Caco-2 (cell line): ENCODE measurements around the gene PAM. TPM values are rescaled to one million over a fixed set of nuclear protein-coding genes. Genes with fewer than 3 reads are reported as not detected.
A peak's percentile ranks its signal among the peaks of the same experiment; 100 is the strongest.

Experiments used
- BruUV-seq: library from RNA; stranded (reverse); fragments of 400-500 nt; replicated peaks from 2 replicates; lab custom pipeline; 2021; lab: Mats Ljungman, UMichigan
- CTCF ChIA-PET: fragments of 300-600 bp; sonication (Branson Sonifier 250); formaldehyde crosslinking; loops from one replicate; lab custom pipeline; 2022; ENCODE audit warnings: antibody characterized with exemption; lab: Charles Lee
- POLR2A ChIA-PET: fragments of 300-600 bp; sonication (Branson Sonifier 250); formaldehyde crosslinking; loops from one replicate; lab custom pipeline; 2022; ENCODE audit warnings: antibody characterized with exemption; lab: Charles Lee
- DNase-seq, 2 experiments: peaks; one replicate each; pipeline versions ENCODE4 v3.0.0 to v3.0.0-alpha.2; 2020 to 2022
- H3K27me3 ChIP-seq: replicated peaks from 2 replicates; pipeline ENCODE4 v1.6.0; 2011; ENCODE audit warnings: low read length; ENCODE audit not compliant: control insufficient read depth, insufficient read depth
- H3K36me3 ChIP-seq: 2 replicates; pipeline ENCODE4 v1.5.1; 2011; ENCODE audit warnings: low read length; ENCODE audit not compliant: control insufficient read depth, insufficient read depth
- H3K4me1 ChIP-seq: fragments of 250-450 bp; sonication (Bioruptor Pico); 2 replicates; pipeline ENCODE4 v1.5.1; 2020; ENCODE audit warnings: mild to moderate bottlenecking
- H3K4me3 ChIP-seq: 2 replicates; pipeline ENCODE4 v1.5.1; 2011; ENCODE audit warnings: low read depth, mild to moderate bottlenecking, control low read depth, low read length
- H3K9me3 ChIP-seq: fragments of 250-450 bp; sonication (Bioruptor Pico); 2 replicates; pipeline ENCODE4 v1.5.1; 2020; ENCODE audit warnings: mild to moderate bottlenecking, moderate library complexity
- H3K27ac Mint-ChIP-seq: one replicate; pipeline ENCODE4 v1.8.0; 2022; ENCODE audit warnings: mixed read lengths; ENCODE audit not compliant: unreplicated experiment
- H3K27me3 Mint-ChIP-seq: one replicate; pipeline ENCODE4 v1.8.0; 2022; ENCODE audit warnings: mixed read lengths; ENCODE audit not compliant: insufficient read depth, unreplicated experiment
- H3K36me3 Mint-ChIP-seq: one replicate; pipeline ENCODE4 v1.8.0; 2022; ENCODE audit warnings: mild to moderate bottlenecking, mixed read lengths; ENCODE audit not compliant: insufficient read depth, unreplicated experiment
- H3K4me1 Mint-ChIP-seq: one replicate; pipeline ENCODE4 v1.8.0; 2022; ENCODE audit warnings: low read depth, mixed read lengths; ENCODE audit not compliant: unreplicated experiment
- H3K4me3 Mint-ChIP-seq: one replicate; pipeline ENCODE4 v1.8.0; 2022; ENCODE audit warnings: mild to moderate bottlenecking, moderate library complexity, mixed read lengths; ENCODE audit not compliant: unreplicated experiment
- H3K9me3 Mint-ChIP-seq: one replicate; pipeline ENCODE4 v1.8.0; 2022; ENCODE audit warnings: mixed read lengths; ENCODE audit not compliant: unreplicated experiment
- intact Hi-C: fragments of 100-400 bp; cut with micrococcal nuclease; formaldehyde crosslinking; loops from one replicate; pipeline ENCODE4 v1.10.0; 2022; ENCODE audit not compliant: unreplicated experiment
- total RNA-seq: library from RNA; stranded (reverse); gene quantifications from 2 replicates; pipeline ENCODE4 v1.2.3, GENCODE V29; 2022
- TF ChIP-seq, protein P1 (sequence below), 2 experiments: fragments of 200-600 bp in 1 of 2; IDR thresholded peaks; 1 replicate in 1 of 2; 2 replicates in 1 of 2; pipeline versions ENCODE4 v1.5.1 to v1.8.0; 2011 to 2022; ENCODE audit warnings: antibody characterized with exemption in 1 of 2, control low read depth in 1 of 2, inconsistent platforms in 1 of 2, low read depth in 1 of 2, low read length in 1 of 2, mild to moderate bottlenecking in 1 of 2, moderate library complexity in 1 of 2; ENCODE audit not compliant: insufficient read depth in 1 of 2, severe bottlenecking in 1 of 2, unreplicated experiment in 1 of 2

The PAM gene
- total RNA-seq, 1 experiment from 2014 or later = 48.0 TPM

DNA sequence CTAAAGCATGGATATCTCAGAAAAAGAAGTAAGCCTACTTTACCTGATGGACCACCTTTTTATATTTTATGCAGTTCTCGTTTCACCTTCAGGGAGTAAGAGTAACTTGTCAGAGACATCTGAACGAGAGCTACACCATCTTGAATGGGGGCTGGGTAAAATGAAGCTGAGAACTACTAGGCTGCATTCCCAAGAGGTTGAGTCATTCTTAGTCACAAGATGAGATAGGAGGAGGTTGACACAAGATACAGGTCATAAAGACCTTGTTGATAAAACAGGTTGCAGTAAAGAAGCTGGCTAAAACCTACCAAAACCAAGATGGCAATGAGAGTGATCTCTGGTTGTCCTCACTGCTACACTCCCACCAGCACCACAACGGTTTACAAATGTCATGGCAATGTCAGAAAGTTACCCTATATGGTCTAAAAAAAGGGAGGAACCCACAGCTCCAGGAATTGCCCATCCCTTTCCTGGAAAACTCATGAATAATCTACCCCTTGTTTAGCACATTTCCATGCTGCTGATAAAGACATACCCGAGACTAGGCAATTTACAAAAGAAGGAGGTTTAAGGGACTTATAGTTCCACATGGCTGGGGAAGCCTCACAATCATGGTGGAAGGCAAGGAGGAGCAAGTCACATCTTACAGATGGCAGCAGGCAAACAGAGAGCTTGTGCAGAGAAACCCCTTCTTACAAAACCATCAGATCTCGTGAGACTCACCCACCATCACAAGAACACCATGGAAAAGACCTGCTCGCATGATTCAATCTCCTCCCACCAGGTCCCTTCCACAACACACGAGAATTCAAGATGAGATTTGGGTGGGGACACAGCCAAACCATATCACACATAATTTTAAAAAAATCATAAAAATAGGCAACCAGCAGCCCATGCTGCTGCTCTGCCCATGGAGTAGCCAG lies 302.4 kb downstream of the PAM start:
- H3K4me1 Mint-ChIP-seq = peaks cover 37% of the 10 kb centered on the region
- H3K4me1 ChIP-seq = peaks cover 50% of the 10 kb centered on the region

GRCh38 chr5:103059525-103059924 lies 304.4 kb downstream of the PAM start:
- no TSS peak for BruUV-seq
- ChIA-PET POLR2A (no interaction called here), CTCF (no interaction called here)
- Histone ChIP-seq H3K27me3 (no peaks in the 10 kb centered on the region), H3K4me3 (no peak overlapping the region), H3K9me3 (0 out of 2 replicates have a peak, but pooled peaks cover 5% of the 10 kb centered on the region), H3K4me1 (peaks cover 50% of the 10 kb centered on the region), H3K36me3 (no peaks in the 10 kb centered on the region)
- intact Hi-C loops = no loop called here
- DNase-seq = no peak
- H3K4me1 Mint-ChIP-seq = peaks cover 37% of the 10 kb centered on the region
- peaks cover 10% of the 10 kb centered on the region for H3K9me3 Mint-ChIP-seq
- H3K36me3 Mint-ChIP-seq = peaks cover 7% of the 10 kb centered on the region
- TF ChIP-seq, protein P1, sequence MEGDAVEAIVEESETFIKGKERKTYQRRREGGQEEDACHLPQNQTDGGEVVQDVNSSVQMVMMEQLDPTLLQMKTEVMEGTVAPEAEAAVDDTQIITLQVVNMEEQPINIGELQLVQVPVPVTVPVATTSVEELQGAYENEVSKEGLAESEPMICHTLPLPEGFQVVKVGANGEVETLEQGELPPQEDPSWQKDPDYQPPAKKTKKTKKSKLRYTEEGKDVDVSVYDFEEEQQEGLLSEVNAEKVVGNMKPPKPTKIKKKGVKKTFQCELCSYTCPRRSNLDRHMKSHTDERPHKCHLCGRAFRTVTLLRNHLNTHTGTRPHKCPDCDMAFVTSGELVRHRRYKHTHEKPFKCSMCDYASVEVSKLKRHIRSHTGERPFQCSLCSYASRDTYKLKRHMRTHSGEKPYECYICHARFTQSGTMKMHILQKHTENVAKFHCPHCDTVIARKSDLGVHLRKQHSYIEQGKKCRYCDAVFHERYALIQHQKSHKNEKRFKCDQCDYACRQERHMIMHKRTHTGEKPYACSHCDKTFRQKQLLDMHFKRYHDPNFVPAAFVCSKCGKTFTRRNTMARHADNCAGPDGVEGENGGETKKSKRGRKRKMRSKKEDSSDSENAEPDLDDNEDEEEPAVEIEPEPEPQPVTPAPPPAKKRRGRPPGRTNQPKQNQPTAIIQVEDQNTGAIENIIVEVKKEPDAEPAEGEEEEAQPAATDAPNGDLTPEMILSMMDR (IDR thresholded peaks at IDR 0.05; ENCODE audit: insufficient read depth in 1 of 2, low read depth in 1 of 2, low read length in 1 of 2, severe bottlenecking in 1 of 2, unreplicated experiment in 1 of 2) = no peak
- no peak overlapping the region for H3K27ac Mint-ChIP-seq
- no peak overlapping the region for H3K4me3 Mint-ChIP-seq
- H3K27me3 Mint-ChIP-seq = no peaks in the 10 kb centered on the region

More for the DNA sequence above, 302.4 kb downstream of the PAM start:
- H3K27me3 ChIP-seq = no peaks in the 10 kb centered on the region
- TSS peak; percentile 74 for BruUV-seq
- Mint-ChIP-seq H3K27ac (peak overlapping the region; percentile 83), H3K36me3 (peaks cover 7% of the 10 kb centered on the region), H3K4me3 (peak overlapping the region; percentile 26), H3K9me3 (peaks cover 10% of the 10 kb centered on the region), H3K27me3 (no peaks in the 10 kb centered on the region)
- TF ChIP-seq, protein P1 (IDR thresholded peaks at IDR 0.05; ENCODE audit: insufficient read depth in 1 of 2, low read depth in 1 of 2, low read length in 1 of 2, severe bottlenecking in 1 of 2, unreplicated experiment in 1 of 2) = no peak
- intact Hi-C loops = loop anchor here (1.0 kb wide), 1 partner anchor 11 kb away; no protein-coding TSS in a partner anchor
- peaks cover 8% of the 10 kb centered on the region; the same call in 1 of the 2 replicates for H3K9me3 ChIP-seq
- CTCF ChIA-PET = no interaction called here
- no peaks in the 10 kb centered on the region for H3K36me3 ChIP-seq
- POLR2A ChIA-PET = no interaction called here
- H3K4me3 ChIP-seq = no peak overlapping the region
- peak; percentile 63 for DNase-seq

GRCh38 chr5:103060424-103060954 lies 305.4 kb downstream of the PAM start:
- CTCF ChIA-PET = no interaction called here
- Mint-ChIP-seq H3K4me1 (peaks cover 37% of the 10 kb centered on the region), H3K36me3 (peaks cover 7% of the 10 kb centered on the region), H3K4me3 (no peak overlapping the region), H3K27ac (no peak overlapping the region), H3K9me3 (peaks cover 10% of the 10 kb centered on the region), H3K27me3 (no peaks in the 10 kb centered on the region)
- intact Hi-C loops = loop anchor here (1.0 to 10.0 kb wide), 2 partner anchors 60 to 164 kb away; partner anchors contain the start of genes GIN1 and PPIP5K2
- POLR2A ChIA-PET = no interaction called here
- no TSS peak for BruUV-seq
- Histone ChIP-seq H3K4me1 (peaks cover 50% of the 10 kb centered on the region), H3K9me3 (0 out of 2 replicates have a peak, but pooled peaks cover 5% of the 10 kb centered on the region), H3K4me3 (no peak overlapping the region), H3K36me3 (no peaks in the 10 kb centered on the region), H3K27me3 (no peaks in the 10 kb centered on the region)
- TF ChIP-seq, protein P1 (IDR thresholded peaks at IDR 0.05; ENCODE audit: insufficient read depth in 1 of 2, low read depth in 1 of 2, low read length in 1 of 2, severe bottlenecking in 1 of 2, unreplicated experiment in 1 of 2) = no peak
- peak; percentile 48 to 59 for DNase-seq
